Prostate gland (tissue), 2 donors: Measurements from ENCODE around the gene SENP8.

ENCODE experiments used
- CTCF ChIP-seq, 4 experiments: fragments of 200-600 bp in 2 of 4; fragments of 450-650 bp in 2 of 4; sonication (generic) in 2 of 4; IDR thresholded peaks; 1 replicate in 3 of 4; 2 replicates in 1 of 4; pipeline ENCODE4 v1.5.1; 2016 to 2019; ENCODE audit warnings: antibody characterized with exemption in 4 of 4, mild to moderate bottlenecking in 2 of 4, moderate library complexity in 2 of 4
- POLR2A ChIP-seq: fragments of 450-650 bp; IDR thresholded peaks from one replicate; pipeline ENCODE4 v1.6.1; 2016; ENCODE audit warnings: antibody characterized with exemption, mild to moderate bottlenecking

- TF ChIP-seq POLR2A (no peak), CTCF (IDR thresholded peaks at IDR 0.05) (no peak)
Measured at GRCh38 chr15:72174551-72175165, 56.5 kb downstream of the SENP8 start.
